Astrocyte (in vitro differentiated cells and primary cell): Measurements from ENCODE around the gene S100A1.
"Not testable (repeated sequence)": the region's sequence is repeated elsewhere in the genome, so short reads cannot be mapped to it uniquely, and the experiment has no call there.

Experiments used
- CTCF ChIP-seq: IDR thresholded peaks from 2 replicates; pipeline ENCODE4 v1.5.1; 2011; ENCODE audit warnings: low read depth, mild to moderate bottlenecking, inconsistent platforms, low read length, moderate library complexity; ENCODE audit not compliant: insufficient read depth
- EZH2 ChIP-seq: IDR thresholded peaks from 2 replicates; pipeline ENCODE4 v1.6.1; 2012; ENCODE audit warnings: mild to moderate bottlenecking, low read length, inconsistent platforms; ENCODE audit not compliant: insufficient read depth

DNA sequence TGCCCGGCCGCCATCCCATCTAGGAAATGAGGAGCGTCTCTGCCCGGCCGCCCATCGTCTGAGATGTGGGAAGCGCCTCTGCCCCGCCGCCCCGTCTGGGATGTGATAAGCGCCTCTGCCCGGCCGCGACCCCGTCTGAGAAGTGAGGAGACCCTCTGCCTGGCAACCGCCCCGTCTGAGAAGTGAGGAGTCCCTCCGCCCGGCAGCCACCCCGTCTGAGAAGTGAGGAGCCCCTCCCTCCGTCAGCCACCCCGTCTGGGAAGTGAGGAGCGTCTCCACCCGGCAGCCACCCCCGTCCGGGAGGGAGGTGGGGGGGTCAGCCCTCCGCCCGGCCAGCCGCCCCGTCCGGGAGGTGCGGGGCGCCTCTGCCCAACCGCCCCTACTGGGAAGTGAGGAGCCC lies 45.4 kb upstream of the S100A1 start:
- TF ChIP-seq CTCF, EZH2: not testable (repeated sequence)
